IMR-90 (cell line): ENCODE data around the gene TMBIM6. TPM values are rescaled to one million over a fixed set of nuclear protein-coding genes. Genes with fewer than 3 reads are reported as not detected.
A peak's percentile ranks its signal among the peaks of the same experiment; 100 is the strongest.

Experiments
- ATAC-seq: fragments of 200-7000 bp; cut with Tn5 transposase; 2 replicates; pipeline ENCODE4 v1.9.1; 2020; ENCODE audit warnings: low read depth, mild to moderate bottlenecking, moderate library complexity
- BruUV-seq: library from RNA; stranded (reverse); fragments of 400-500 nt; replicated peaks from 2 replicates; lab custom pipeline; 2021; lab: Mats Ljungman, UMichigan
- CTCF ChIA-PET: fragments of 300-600 bp; formaldehyde crosslinking; extraction: SDS; loops from one replicate; lab custom pipeline; 2021; ENCODE audit warnings: antibody characterized with exemption; lab: Yijun Ruan, JAX
- POLR2A ChIA-PET: fragments of 300-600 bp; sonication (Branson Sonifier 250); formaldehyde crosslinking; loops from one replicate; lab custom pipeline; 2022; ENCODE audit warnings: antibody characterized with exemption; ENCODE audit not compliant: unreplicated experiment; lab: Charles Lee
- DNase-seq: peaks from one replicate; pipeline ENCODE4 v3.0.0; 2013
- H2AFZ ChIP-seq: replicated peaks from 2 replicates; pipeline ENCODE3; 2013; ENCODE audit warnings: low read length, mild to moderate bottlenecking; ENCODE audit not compliant: poor library complexity
- H2AK5ac ChIP-seq: 2 replicates; pipeline ENCODE4 v1.6.1; 2013; ENCODE audit warnings: low read depth, low read length, inconsistent platforms
- H2AK9ac ChIP-seq: replicated peaks from 2 replicates; pipeline ENCODE3; 2013; ENCODE audit warnings: mild to moderate bottlenecking, low read depth, low read length, moderate library complexity; ENCODE audit not compliant: poor library complexity
- H2BK120ac ChIP-seq: 2 replicates; pipeline ENCODE4 v1.6.1; 2013; ENCODE audit warnings: low read depth, low read length, inconsistent platforms
- H2BK15ac ChIP-seq: 3 replicates; pipeline ENCODE4 v1.6.1; 2013; ENCODE audit warnings: low read depth, low read length, inconsistent platforms
- H2BK20ac ChIP-seq: 2 replicates; pipeline ENCODE4 v1.6.1; 2013; ENCODE audit warnings: low read depth, mild to moderate bottlenecking, inconsistent platforms, low read length, moderate library complexity
- H2BK5ac ChIP-seq: 2 replicates; pipeline ENCODE4 v1.6.1; 2013; ENCODE audit warnings: mild to moderate bottlenecking, low read depth, low read length, inconsistent platforms; ENCODE audit not compliant: poor library complexity, severe bottlenecking
- H3K14ac ChIP-seq: replicated peaks from 2 replicates; pipeline ENCODE4 v1.6.1; 2013; ENCODE audit warnings: low read depth, low read length, inconsistent platforms
- H3K18ac ChIP-seq: 2 replicates; pipeline ENCODE4 v1.6.1; 2013; ENCODE audit warnings: low read depth, low read length, control low read depth
- H3K23ac ChIP-seq: 2 replicates; pipeline ENCODE4 v1.6.1; 2013; ENCODE audit warnings: low read depth, low read length, inconsistent platforms
- H3K27ac ChIP-seq: 2 replicates; pipeline ENCODE4 v1.5.1; 2013; ENCODE audit warnings: mild to moderate bottlenecking, control low read depth, low read length; ENCODE audit not compliant: insufficient read depth
- H3K27me3 ChIP-seq: 2 replicates; pipeline ENCODE4 v1.6.1; 2013; ENCODE audit warnings: low read length; ENCODE audit not compliant: control insufficient read depth, insufficient read depth
- H3K36me3 ChIP-seq: 2 replicates; pipeline ENCODE4 v1.6.1; 2013; ENCODE audit warnings: low read length, mixed read lengths; ENCODE audit not compliant: control insufficient read depth, insufficient read depth
- H3K4ac ChIP-seq: 2 replicates; pipeline ENCODE4 v1.6.1; 2013; ENCODE audit warnings: low read depth, low read length, inconsistent platforms
- H3K4me1 ChIP-seq: 2 replicates; pipeline ENCODE4 v1.6.1; 2013; ENCODE audit warnings: low read length, mixed read lengths; ENCODE audit not compliant: control insufficient read depth, insufficient read depth
- H3K4me2 ChIP-seq: 2 replicates; pipeline ENCODE4 v1.6.1; 2013; ENCODE audit warnings: low read depth, mild to moderate bottlenecking, control low read depth, low read length, moderate library complexity
- H3K4me3 ChIP-seq: 2 replicates; pipeline ENCODE4 v1.5.1; 2013; ENCODE audit warnings: low read depth, mild to moderate bottlenecking, control low read depth, low read length, moderate library complexity; ENCODE audit not compliant: insufficient read depth
- H3K56ac ChIP-seq: 2 replicates; pipeline ENCODE4 v1.6.1; 2013; ENCODE audit warnings: low read length, inconsistent platforms; ENCODE audit not compliant: insufficient read depth; ENCODE audit errors: extremely low read depth
- H3K79me1 ChIP-seq, 2 experiments: 2 replicates each; pipeline ENCODE4 v1.6.1; 2013; ENCODE audit warnings: low read length in 2 of 2, inconsistent platforms in 1 of 2, low read depth in 1 of 2
- H3K9ac ChIP-seq: 2 replicates; pipeline ENCODE4 v1.6.1; 2013; ENCODE audit warnings: low read depth, low read length, control low read depth
- H3K9me1 ChIP-seq: 2 replicates; pipeline ENCODE4 v1.6.1; 2013; ENCODE audit warnings: low read length, inconsistent platforms; ENCODE audit not compliant: insufficient read depth
- H3K9me3 ChIP-seq: 2 replicates; pipeline ENCODE4 v1.6.1; 2013; ENCODE audit warnings: low read length; ENCODE audit not compliant: control insufficient read depth, insufficient read depth
- H4K20me1 ChIP-seq: 2 replicates; pipeline ENCODE4 v1.6.1; 2013; ENCODE audit warnings: low read length, inconsistent platforms; ENCODE audit not compliant: insufficient read depth
- H4K5ac ChIP-seq: 2 replicates; pipeline ENCODE4 v1.6.1; 2013; ENCODE audit warnings: mild to moderate bottlenecking, low read depth, low read length, control low read depth
- H4K8ac ChIP-seq, 2 experiments: 2 replicates each; pipeline ENCODE4 v1.6.1; 2013; ENCODE audit warnings: low read depth in 2 of 2, low read length in 2 of 2, control low read depth in 1 of 2, inconsistent platforms in 1 of 2
- H4K91ac ChIP-seq: 2 replicates; pipeline ENCODE4 v1.6.1; 2013; ENCODE audit warnings: low read depth, low read length, inconsistent platforms; ENCODE audit not compliant: insufficient read depth
- BHLHE40 ChIP-seq: fragments of 150-350 bp; IDR thresholded peaks from 2 replicates; pipeline ENCODE4 v1.6.1; 2016; ENCODE audit warnings: mild to moderate bottlenecking, low read depth, low read length
- CEBPB ChIP-seq: IDR thresholded peaks from 2 replicates; pipeline ENCODE4 v1.6.1; 2012; ENCODE audit warnings: low read depth, low read length, improper control_type of control experiment
- CHD1 ChIP-seq: IDR thresholded peaks from 2 replicates; pipeline ENCODE4 v1.6.1; 2012; ENCODE audit warnings: low read depth, low read length, improper control_type of control experiment
- CTCF ChIP-seq: conservative IDR thresholded peaks from 2 replicates; pipeline ENCODE4 v1.5.1; 2012; ENCODE audit warnings: mild to moderate bottlenecking, low read depth, low read length, improper control_type of control experiment
- ELK1 ChIP-seq: fragments of 150-350 bp; IDR thresholded peaks from 2 replicates; pipeline ENCODE4 v1.6.1; 2016; ENCODE audit warnings: low read depth, mild to moderate bottlenecking, low read length, moderate library complexity, borderline replicate concordance
- FOS ChIP-seq: fragments of 150-350 bp; IDR thresholded peaks from 2 replicates; pipeline ENCODE4 v1.6.1; 2016; ENCODE audit warnings: low read depth, low read length
- MAFK ChIP-seq: IDR thresholded peaks from 2 replicates; pipeline ENCODE4 v1.6.1; 2012; ENCODE audit warnings: low read depth, low read length, improper control_type of control experiment
- MXI1 ChIP-seq: IDR thresholded peaks from 2 replicates; pipeline ENCODE4 v1.6.1; 2012; ENCODE audit warnings: low read depth, mild to moderate bottlenecking, low read length, moderate library complexity, borderline replicate concordance
- NFE2L2 ChIP-seq: fragments of 150-350 bp; IDR thresholded peaks from 2 replicates; pipeline ENCODE4 v1.6.1; 2016; ENCODE audit warnings: low read depth, mild to moderate bottlenecking, low read length
- POLR2A ChIP-seq: IDR thresholded peaks from 2 replicates; pipeline ENCODE4 v1.6.1; 2012; ENCODE audit warnings: mild to moderate bottlenecking, low read depth, low read length
- RAD21 ChIP-seq: IDR thresholded peaks from 2 replicates; pipeline ENCODE4 v1.6.1; 2012; ENCODE audit warnings: low read length, improper control_type of control experiment
- RCOR1 ChIP-seq: IDR thresholded peaks from 2 replicates; pipeline ENCODE4 v1.6.1; 2012; ENCODE audit warnings: mild to moderate bottlenecking, low read length, improper control_type of control experiment; ENCODE audit not compliant: insufficient replicate concordance
- RFX5 ChIP-seq: IDR thresholded peaks from 2 replicates; pipeline ENCODE4 v1.8.0; 2012; ENCODE audit warnings: low read depth, mild to moderate bottlenecking, low read length, moderate library complexity
- USF2 ChIP-seq: fragments of 150-350 bp; IDR thresholded peaks from 2 replicates; pipeline ENCODE4 v1.6.1; 2017; ENCODE audit warnings: mild to moderate bottlenecking, antibody characterized with exemption, low read length, low read depth
- WGBS, 2 experiments: methylation state at CpG; one replicate each; pipeline versions ENCODE4 v1.1.5 to v1.1.7; 2013; ENCODE audit warnings: missing lambda C conversion rate in 2 of 2; ENCODE audit not compliant: insufficient read length in 1 of 2; ENCODE audit errors: extremely low coverage in 2 of 2; 5-methylcytosine and 5-hydroxymethylcytosine counted together
- dilution Hi-C: fragments of 300-500 bp; cut with HindIII; formaldehyde crosslinking; loops from one replicate; pipeline ENCODE4 v1.14.3; 2018; ENCODE audit warnings: low sequenced_read_pairs; ENCODE audit not compliant: unreplicated experiment
- in situ Hi-C: fragments of 300-500 bp; cut with MboI; formaldehyde crosslinking; loops from 3 replicates; pipeline ENCODE4 v1.14.3; 2019; ENCODE audit warnings: low sequenced_read_pairs, inconsistent platforms, mixed read lengths
- intact Hi-C: fragments of 100-400 bp; cut with micrococcal nuclease; formaldehyde crosslinking; loops from 2 replicates; pipeline ENCODE4 v1.10.0; 2022
- polyA plus RNA-seq, 3 experiments: library from polyadenylated mRNA; depleted of rRNA; stranded (reverse); fragments of >200 nt; gene quantifications; 2 replicates each; pipeline ENCODE4 v1.2.3, GENCODE V29; 2012; ENCODE audit warnings: low replicate concordance in 1 of 3
- total RNA-seq: library from RNA; depleted of rRNA; stranded (reverse); fragments of >200 nt; gene quantifications from 2 replicates; pipeline ENCODE4 v1.2.3, GENCODE V29; 2012

Gene TMBIM6
- total and polyA plus RNA-seq, 2 of the 4 experiments (the other 2 are of a cell fraction) = 255 to 285 TPM

- intact Hi-C loops = no loop called here
- in situ Hi-C loops = no loop called here
- Histone ChIP-seq H3K14ac (no peak overlapping the region), H3K18ac (no peak overlapping the region), H3K4me2 (no peak overlapping the region), H3K23ac (peak overlapping the region; percentile 23; the same call in 1 of the 2 replicates), H2BK15ac (no peak overlapping the region), H3K56ac (no peak overlapping the region), H4K8ac (no peak overlapping the region), H3K4me3 (no peak overlapping the region), H2AFZ (no peak overlapping the region), H4K20me1 (peaks cover 11% of the 10 kb centered on the region), H3K36me3 (peaks cover 23% of the 10 kb centered on the region), H3K4ac (no peak overlapping the region), H3K27ac (no peak overlapping the region), H2BK20ac (no peak overlapping the region), H4K91ac (no peak overlapping the region), H3K27me3 (0 out of 2 replicates have a peak, but pooled peaks cover 2% of the 10 kb centered on the region), H4K5ac (no peak overlapping the region), H2AK5ac (no peak overlapping the region), H3K9me1 (peaks cover 2% of the 10 kb centered on the region; the same call in 1 of the 2 replicates), H2AK9ac (peak overlapping the region; percentile 0), H3K9me3 (no peaks in the 10 kb centered on the region), H3K9ac (no peak overlapping the region), H3K79me1 (peaks cover 0 to 14% of the 10 kb centered on the region in 2 experiments; a peak in 2 of 4 replicates), H2BK5ac (no peak overlapping the region), H3K4me1 (no peaks in the 10 kb centered on the region), H2BK120ac (no peak overlapping the region)
- dilution Hi-C loops = no loop called here
- TF ChIP-seq CTCF (no peak), MAFK (no peak), MXI1 (no peak), CHD1 (no peak), POLR2A (no peak), BHLHE40 (no peak), RCOR1 (no peak), FOS (no peak), RAD21 (no peak), USF2 (no peak), ELK1 (no peak), NFE2L2 (no peak), CEBPB (no peak), RFX5 (no peak)
- ATAC-seq (0 out of 2 replicates have a peak, but pooled peaks have one; percentile 24), DNase-seq (no peak)
- CTCF ChIA-PET = interaction anchor here (1.2 to 1.4 kb wide), 2 partner anchors 11 to 72 kb away, joined by 3 read pairs; no protein-coding TSS in a partner anchor
- no TSS peak for BruUV-seq
- 81% methylated on average over 4 of the region's 4 CpGs; no CpG with 5 or more reads in 1 of the 2 experiments for WGBS, 2 experiments
- POLR2A ChIA-PET = no interaction called here
Observed at GRCh38 chr12:49767333-49767732, 26.0 kb downstream of the TMBIM6 start.
